Stimulated activated CD4-positive, alpha-beta T cell treated with anti-CD3 and anti-CD28 coated beads, Interleukin-1b, Interleukin-23, amount 100 ng/mL, for 24 hours (primary cell): Measurements from ENCODE around the gene VEGFB.

Experiments used
- DNase-seq, 4 experiments: peaks; one replicate each; pipeline ENCODE4 v3.0.0-alpha.2; 2020; ENCODE audit warnings: low read depth in 4 of 4, low spot score in 1 of 4

Gene VEGFB

DNA sequence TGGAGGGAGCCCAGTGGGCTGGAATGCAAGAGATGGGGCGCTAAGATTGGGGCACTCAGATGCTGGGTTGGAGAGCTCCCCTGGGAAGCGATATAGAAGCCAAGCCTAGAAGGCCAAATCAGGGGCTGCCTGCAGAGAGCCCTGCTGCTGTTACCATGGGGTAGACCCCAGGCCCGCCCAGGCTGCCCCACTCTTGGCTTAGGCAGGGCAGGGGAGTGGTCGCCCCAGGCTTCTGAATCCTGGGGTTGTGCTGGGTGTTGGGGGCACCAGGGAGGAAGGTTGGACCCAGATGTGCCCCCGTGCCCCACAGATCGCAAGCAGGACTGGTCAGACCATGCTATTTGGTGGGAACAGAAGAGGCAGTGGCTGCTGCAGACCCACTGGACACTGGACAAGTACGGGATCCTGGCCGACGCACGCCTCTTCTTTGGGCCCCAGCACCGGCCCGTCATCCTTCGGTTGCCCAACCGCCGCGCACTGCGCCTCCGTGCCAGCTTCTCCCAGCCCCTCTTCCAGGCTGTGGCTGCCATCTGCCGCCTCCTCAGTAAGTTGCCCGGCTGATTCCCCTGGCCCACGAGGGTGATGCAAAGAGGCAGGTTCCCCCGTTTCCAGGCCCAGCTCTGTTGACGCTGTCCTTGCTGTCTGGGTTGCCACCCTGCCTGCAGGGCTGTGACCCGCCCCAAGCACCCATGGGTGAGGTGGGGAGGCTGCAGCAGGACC lies 23.9 kb upstream of the VEGFB start:
- no peak for DNase-seq

DNA sequence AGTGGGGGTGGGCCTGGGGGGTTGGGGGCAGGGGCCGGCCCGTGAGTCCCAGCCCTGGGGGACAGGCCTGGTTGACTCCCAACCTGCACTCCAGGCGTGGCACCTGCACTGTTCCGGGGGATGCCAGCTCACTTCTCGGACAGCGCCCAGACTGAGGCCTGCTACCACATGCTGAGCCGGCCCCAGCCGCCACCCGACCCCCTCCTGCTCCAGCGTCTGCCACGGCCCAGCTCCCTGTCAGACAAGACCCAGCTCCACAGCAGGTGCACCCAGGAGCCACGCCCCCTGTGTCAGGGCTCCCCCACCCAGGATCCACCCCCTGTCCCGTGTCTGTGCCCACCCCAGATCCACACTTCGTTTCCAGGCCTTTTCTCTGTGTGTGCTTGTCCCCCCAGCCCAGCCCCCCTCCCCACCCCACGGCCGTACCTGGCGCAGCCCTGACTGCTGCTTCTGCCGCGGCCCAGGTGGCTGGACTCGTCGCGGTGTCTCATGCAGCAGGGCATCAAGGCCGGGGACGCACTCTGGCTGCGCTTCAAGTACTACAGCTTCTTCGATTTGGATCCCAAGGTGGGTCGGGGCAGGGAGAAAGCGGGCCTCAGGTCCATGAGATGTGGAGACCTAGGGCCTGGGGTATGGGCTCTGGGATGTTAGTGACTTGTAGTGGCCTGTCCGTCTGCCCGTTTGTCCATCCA lies 23.1 kb upstream of the VEGFB start:
- DNase-seq: no peak

DNA sequence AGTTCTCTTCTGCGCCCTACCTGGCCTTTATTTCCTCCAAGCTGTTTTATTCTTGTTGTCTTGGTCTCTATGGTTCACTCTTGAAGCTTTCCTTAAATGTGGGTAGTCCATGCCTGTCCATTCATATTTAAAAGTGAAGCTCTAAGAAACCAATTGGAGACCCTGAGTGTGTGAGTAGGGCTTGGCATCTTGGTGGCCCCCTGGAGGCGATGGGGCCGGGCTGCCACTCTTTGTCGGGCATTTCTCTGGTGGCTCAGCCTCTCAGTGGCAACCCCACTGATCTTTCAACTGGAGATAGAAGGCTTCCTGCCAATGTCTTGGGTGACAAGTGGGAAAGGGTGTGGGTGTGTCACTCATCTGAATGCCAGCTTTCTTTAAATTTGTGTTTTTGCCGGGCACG lies 17.5 kb upstream of the VEGFB start:
- no peak for DNase-seq

DNA sequence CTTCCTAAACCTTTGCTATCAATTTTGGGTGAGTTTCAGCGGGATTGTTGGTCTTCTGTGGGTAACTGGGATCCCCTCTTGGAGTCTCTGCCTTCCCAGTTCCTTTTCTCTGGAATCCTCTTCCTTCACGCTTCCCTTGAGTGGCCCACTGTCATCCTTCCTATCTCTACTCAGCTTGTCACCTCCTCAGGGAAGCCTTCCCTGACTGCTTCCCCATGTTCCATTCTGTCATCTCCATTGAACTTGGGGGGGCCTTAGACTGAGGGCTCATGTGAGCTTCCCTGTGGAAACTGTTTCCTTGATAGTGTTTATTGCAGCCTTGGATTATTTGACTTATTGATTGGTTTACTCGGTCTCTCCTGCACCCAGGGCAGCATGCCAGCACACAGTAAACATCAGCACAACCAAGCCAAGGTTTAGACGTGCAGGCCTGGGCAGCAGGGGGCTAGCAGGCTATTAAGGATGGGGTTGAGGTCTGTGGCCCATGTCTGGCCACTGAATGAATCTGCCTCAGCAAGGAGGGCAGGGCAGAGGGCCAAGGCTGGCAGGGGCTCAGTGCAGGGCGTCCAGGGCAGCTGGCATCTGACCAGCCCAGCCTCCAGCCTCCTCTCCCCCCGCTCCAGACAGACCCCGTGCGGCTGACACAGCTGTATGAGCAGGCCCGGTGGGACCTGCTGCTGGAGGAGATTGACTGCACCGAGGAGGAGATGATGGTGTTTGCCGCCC lies 15.6 kb upstream of the VEGFB start:
- DNase-seq: no peak

DNA sequence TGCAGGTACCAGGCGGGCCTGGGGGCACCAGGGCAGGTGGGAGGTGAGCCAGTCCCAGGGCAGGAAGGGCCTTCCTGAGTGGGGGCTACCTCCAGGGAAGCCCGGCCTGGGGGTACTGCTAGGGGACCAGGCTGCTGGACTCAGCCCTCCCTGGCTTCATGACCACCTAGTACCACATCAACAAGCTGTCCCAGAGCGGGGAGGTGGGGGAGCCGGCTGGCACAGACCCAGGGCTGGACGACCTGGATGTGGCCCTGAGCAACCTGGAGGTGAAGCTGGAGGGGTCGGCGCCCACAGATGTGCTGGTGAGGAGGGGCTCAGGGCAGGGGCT lies 15.1 kb upstream of the VEGFB start:
- DNase-seq: no peak

DNA sequence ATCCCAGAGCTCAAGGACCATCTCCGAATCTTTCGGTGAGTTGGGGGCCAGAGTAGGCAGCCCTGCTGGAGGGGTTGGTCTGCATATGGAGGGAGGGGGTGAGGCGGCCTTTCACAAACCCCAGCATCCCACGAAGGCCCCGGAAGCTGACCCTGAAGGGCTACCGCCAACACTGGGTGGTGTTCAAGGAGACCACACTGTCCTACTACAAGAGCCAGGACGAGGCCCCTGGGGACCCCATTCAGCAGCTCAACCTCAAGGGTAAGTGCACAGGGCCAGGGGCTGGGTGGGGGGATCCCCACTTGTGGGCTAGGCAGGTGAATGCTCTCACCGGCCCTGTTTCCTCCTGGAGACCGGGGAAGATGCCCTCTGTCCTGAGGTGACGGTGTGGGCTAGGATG lies 14.6 kb upstream of the VEGFB start:
- no peak for DNase-seq

DNA sequence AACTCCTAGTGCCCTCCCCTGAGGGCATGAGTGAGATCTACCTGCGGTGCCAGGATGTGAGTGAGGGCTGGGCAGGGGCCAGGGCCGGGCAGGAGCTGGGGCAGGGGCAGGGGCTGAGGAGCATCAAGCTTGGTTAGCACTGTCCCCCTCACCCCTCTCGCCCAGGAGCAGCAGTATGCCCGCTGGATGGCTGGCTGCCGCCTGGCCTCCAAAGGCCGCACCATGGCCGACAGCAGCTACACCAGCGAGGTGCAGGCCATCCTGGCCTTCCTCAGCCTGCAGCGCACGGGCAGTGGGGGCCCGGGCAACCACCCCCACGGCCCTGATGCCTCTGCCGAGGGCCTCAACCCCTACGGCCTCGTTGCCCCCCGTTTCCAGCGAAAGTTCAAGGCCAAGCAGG lies 14.1 kb upstream of the VEGFB start:
- no peak for DNase-seq

DNA sequence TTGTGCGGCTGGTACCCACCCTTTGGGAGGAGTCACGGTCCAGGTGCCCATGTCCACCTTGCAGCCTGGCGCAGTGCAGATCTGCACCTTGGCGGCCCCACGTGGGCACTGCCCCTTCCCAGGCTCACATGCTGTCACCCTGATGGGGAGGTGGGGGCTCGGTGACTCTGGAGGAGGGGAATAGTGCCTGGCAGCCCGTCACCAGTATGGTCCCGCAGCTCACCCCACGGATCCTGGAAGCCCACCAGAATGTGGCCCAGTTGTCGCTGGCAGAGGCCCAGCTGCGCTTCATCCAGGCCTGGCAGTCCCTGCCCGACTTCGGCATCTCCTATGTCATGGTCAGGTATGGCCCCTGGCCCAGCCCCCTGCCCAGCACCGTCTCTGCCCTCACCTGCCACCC lies 13.6 kb upstream of the VEGFB start:
- no peak for DNase-seq

DNA sequence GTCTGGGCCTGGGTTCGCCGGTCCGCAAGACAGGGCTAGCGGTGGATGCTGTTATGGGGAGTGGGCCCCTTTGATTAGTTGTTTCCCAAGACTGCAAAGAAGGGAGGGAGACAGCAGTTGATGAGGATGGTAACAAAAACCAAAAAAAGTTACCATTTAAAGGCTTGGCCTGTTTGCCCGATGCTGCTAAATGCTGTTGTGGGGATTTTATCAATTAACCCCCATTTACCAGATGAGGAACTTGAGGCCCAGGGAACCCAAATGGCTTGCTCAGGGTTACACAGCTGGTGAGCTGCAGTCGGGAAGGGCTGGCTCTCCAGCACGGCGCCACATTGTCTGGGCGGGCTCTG lies 11.8 kb upstream of the VEGFB start:
- no peak for DNase-seq

DNA sequence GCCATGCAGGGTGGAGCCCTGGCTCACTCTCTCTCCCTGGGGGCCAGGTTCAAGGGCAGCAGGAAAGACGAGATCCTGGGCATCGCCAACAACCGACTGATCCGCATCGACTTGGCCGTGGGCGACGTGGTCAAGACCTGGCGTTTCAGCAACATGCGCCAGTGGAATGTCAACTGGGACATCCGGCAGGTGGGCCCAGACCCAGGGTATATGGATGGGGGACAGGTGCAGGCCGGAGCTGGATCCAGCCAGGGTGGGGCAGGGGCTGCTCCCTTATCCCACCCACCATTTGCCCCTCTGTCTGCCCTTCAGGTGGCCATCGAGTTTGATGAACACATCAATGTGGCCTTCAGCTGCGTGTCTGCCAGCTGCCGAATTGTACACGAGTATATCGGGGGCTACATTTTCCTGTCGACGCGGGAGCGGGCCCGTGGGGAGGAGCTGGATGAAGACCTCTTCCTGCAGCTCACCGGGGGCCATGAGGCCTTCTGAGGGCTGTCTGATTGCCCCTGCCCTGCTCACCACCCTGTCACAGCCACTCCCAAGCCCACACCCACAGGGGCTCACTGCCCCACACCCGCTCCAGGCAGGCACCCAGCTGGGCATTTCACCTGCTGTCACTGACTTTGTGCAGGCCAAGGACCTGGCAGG lies 11.3 kb upstream of the VEGFB start:
- DNase-seq: no peak

DNA sequence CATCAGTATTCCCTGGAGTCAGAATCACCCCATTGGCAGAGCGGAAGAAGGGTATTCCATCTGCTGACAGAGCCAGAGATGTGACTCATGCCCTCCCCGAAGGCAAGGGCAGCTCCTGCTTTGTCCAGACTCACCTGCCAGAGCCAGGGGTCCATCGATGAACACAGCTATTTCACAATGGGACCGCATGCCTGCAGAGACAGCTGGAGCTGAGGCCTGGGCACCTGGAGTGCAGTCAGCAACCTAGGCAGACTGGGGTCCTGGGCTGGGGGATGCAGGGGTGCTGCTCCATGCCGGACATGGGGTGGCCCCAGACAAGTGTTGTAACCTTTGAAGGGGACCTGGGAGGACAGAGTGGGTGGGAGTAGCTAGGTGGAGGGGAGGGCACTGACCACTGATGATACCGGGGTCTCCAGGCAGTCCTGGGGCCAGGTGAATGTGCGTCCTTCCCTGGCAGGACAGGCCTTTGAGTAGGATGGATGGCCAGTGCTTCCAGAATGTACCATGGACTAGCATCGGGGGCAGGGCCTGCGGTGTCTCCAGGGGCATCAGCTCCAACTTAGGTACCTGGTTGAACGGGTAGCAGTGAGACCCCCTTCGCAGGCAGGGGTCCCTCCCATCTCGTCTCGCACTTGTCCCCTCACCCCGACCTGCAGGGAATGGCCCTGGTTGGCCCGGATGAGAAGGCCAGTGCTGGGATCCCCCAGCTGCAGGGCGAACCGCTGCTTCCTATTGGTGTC lies 10.1 kb upstream of the VEGFB start:
- DNase-seq: no peak

DNA sequence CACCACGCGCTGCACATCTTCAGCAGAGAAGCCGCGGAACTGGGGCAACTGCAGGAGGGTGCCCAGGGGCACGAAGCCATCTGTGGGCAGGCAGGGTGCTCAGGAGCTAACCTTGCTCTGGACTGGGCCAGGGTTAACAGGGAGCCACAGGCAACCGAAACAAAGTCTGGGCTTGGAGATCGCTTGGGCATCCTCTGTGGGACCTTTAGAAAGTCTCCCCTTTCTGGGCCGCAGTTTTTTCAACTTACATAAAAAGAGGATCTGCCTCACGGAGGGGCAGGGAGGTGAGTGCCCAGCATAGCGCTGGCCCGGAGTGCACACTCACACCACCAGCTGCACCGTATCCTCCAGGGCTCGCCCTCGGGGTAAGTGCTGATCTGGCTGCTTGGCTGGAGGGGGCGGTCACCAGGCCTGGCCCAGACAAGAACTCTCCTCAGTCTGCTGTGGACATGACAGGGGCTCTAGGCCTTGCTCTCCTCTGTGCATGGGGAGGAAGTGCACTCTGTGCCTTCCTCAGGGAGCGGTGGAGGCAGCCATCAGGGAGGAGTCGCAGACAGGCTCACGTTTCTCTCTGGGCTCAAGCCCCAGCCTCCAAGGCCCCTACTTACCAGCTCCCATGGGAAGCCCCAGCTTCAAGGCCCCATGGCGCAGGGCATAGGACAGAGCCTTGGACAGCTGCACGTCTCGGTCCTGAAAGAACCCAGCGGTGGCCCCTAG lies 9.3 kb upstream of the VEGFB start:
- no peak for DNase-seq

DNA sequence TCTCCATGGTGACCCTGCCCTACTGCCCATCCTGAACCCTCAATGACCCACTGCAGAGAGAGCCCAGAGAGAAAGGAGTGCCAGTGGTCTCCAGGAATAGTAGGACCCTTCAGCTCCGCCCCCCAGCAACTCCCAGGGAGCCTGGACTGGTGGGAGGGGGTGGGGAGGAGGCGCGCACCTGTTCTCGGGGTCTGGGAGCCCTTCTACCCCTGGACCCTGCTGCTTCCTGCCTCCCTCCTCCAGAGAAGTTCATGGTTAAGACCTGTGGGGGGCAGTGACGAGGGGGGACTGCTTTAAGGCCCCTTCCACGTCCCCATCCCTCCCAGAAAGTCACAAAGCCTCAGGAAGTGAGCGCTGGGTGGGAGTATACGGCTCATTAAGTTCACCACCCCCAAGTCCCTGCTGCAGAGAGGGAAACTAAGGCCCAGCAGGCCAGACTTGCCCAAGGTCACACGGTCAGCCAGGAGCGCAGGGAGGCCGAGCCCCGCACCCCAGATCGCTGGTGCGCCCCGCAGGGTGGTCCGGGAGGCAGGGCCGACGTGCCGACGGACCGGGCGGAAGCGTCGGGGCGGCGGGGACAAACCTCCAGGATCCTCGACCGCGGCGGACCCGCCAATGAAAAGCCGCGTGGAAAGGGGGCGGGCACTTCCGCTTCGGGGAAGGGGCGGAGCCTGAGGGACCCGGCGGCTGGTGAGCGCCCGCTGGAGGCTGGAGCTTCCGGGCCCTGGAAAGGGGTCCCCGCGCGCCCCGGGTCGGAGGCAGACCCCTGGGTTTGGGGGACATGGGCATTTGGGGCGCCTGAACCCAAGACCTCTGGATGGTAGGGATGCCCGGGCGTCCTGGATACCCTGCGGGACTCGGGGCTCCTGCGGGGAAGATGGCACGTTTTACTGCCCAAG lies 8.5 kb upstream of the VEGFB start, which contains the start of the genes NUDT22 and TRPT1:
TSS of gene NUDT22 (plus strand) at position 667 of the 899 bp plus-strand sequence. CDS start 379 bp downstream, outside the sequence.
TSS of gene TRPT1 (minus strand) at position 579 of the 899 bp plus-strand sequence. CDS start at position 253, 326 bp downstream.
- DNase-seq: peak; percentile 80 to 95 (median 93)

DNA sequence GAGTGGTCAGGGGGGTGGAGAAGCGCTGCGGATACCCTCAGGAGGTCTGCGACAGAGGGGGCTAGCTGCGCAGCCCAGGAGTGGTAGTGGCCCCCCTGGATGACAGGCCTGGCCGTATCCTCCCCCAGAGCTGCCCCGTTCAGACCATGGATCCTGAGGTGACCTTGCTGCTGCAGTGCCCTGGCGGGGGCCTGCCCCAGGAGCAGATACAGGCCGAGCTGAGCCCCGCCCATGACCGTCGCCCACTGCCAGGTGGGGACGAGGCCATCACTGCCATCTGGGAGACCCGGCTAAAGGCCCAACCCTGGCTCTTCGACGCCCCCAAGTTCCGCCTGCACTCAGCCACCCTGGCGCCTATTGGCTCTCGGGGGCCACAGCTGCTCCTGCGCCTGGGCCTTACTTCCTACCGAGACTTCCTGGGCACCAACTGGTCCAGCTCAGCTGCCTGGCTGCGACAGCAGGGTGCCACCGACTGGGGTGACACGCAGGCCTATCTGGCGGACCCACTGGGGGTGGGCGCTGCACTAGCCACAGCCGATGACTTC lies 7.8 kb upstream of the VEGFB start:
- peak in 1 of 4 experiments; percentile 35 for DNase-seq

DNA sequence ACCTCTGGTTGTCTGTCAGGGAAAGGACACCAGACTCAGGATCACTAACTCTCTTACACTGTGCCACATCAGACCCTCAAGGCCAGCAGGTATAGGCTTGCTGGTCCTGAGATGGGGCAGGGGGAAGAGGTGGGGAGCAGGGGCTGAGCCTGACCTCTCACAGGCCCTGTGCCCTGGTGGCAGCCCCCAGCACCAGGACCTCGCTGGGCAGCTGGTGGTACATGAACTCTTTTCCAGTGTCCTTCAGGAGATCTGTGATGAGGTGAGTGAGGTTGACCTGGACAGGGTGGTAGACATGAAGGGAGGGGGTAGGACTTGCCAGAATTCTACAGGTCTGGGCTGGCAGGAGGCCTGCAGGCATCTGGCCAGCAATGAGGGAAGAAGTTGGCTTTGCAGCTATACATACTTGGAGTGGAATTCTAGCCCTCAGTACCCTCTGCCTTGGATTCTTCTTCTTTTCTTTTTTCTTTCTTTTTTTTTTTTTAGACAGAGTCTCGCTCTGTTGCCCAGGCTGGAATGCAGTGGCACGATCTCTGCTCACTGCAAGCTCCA lies 6.9 kb upstream of the VEGFB start:
- no peak for DNase-seq

DNA sequence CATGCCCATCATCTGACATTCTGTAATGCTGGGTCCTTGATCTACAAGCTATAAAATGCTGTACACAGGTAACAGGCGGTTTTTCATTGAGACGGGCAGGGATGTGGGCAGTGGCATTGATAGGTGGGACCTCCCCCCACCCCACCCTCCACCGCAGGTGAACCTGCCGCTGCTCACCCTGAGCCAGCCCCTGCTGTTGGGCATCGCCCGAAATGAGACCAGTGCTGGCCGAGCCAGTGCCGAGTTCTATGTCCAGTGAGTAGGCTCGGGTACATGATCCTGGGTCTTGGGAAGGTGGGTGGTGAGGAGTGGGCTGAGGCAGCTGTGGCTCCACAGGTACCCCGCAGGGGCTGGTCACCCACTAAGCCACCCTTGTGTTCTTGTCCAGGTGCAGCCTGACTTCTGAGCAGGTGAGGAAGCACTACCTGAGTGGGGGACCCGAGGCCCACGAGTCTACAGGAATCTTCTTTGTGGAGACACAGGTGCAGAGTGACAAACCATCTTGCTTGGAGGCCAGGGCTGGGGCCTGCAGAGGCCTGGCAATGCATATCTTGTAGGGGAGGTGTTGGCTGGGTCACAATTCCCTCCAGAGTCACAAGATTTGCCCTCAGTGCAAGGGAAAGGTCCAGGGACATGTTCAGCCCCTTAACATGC lies 5.2 kb upstream of the VEGFB start:
- no peak for DNase-seq

DNA sequence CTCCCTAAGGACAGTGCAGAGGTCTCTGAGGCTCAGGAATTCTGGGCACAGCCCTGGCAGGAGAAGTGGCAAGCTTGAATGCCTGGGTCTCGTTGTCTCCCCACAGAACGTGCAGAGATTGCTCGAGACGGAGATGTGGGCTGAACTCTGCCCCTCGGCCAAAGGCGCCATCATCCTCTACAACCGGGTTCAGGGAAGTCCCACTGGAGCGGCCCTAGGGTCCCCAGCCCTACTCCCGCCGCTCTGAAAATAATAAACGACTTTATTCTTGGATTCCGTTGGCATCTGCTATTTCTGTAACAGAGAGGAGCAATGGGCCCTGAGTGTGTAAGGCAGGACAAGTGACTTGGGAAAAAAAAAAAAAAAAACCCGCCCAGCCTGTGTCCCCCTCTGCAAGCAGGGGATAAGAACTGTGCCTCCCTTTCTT lies 4.6 kb upstream of the VEGFB start:
- no peak for DNase-seq
